GM12892 (cell line): ENCODE measurements around the gene RPL39L.

ENCODE experiments used
- POLR2A ChIP-seq: IDR thresholded peaks from 2 replicates; pipeline ENCODE4 v1.6.1; 2011; ENCODE audit warnings: low read depth, low read length, control low read depth
- POLR2AphosphoS5 ChIP-seq: IDR thresholded peaks from 2 replicates; pipeline ENCODE4 v1.6.1; 2011; ENCODE audit warnings: low read depth, low read length, control low read depth
- TAF1 ChIP-seq: IDR thresholded peaks from 2 replicates; pipeline ENCODE4 v1.6.1; 2011; ENCODE audit warnings: low read depth, mild to moderate bottlenecking, control low read depth, low read length, borderline replicate concordance

- no peak for TF ChIP-seq POLR2AphosphoS5
- TF ChIP-seq POLR2A = no peak
- TF ChIP-seq TAF1 = no peak
These were observed 47.1 kb upstream of the RPL39L start for GRCh38 chr3:187186375-187186774.
